KOPT-K1 (cell line): Measurements from ENCODE around the gene ANO9.
"Not testable (repeated sequence)": the region's sequence is repeated elsewhere in the genome, so short reads cannot be mapped to it uniquely, and the experiment has no call there.

Experiments used
- H3K27ac ChIP-seq: fragments of 200-600 bp; sonication (generic); 2 replicates; pipeline ENCODE4 v1.5.1; 2016; ENCODE audit warnings: antibody characterized with exemption, mild to moderate bottlenecking, low read depth, low read length; ENCODE audit not compliant: poor library complexity, severe bottlenecking
- H3K36me3 ChIP-seq: fragments of 200-600 bp; sonication (generic); 2 replicates; pipeline ENCODE4 v1.5.1; 2017; ENCODE audit warnings: antibody characterized with exemption, mild to moderate bottlenecking, low read length, moderate library complexity; ENCODE audit not compliant: insufficient read depth
- H3K9me3 ChIP-seq: fragments of 200-600 bp; sonication (generic); 2 replicates; pipeline ENCODE4 v1.5.1; 2017; ENCODE audit warnings: antibody characterized with exemption, low read length, mild to moderate bottlenecking; ENCODE audit not compliant: insufficient read depth, poor library complexity, severe bottlenecking

ANO9 gene

GRCh38 chr11:420054-420910 lies 21.5 kb downstream of the ANO9 start:
- no peak overlapping the region for H3K27ac ChIP-seq
- H3K9me3 ChIP-seq = no peaks in the 10 kb centered on the region
- H3K36me3 ChIP-seq = no peaks in the 10 kb centered on the region

GRCh38 chr11:419248-420005 lies 22.4 kb downstream of the ANO9 start:
- H3K36me3 ChIP-seq = no peaks in the 10 kb centered on the region
- H3K9me3 ChIP-seq = no peaks in the 10 kb centered on the region
- H3K27ac ChIP-seq = no peak overlapping the region

- Histone ChIP-seq H3K27ac (no peak overlapping the region), H3K9me3 (no peaks in the 10 kb centered on the region), H3K36me3 (no peaks in the 10 kb centered on the region)
These were observed 23.2 kb downstream of the ANO9 start for GRCh38 chr11:418343-419247.

- no peaks in the 10 kb centered on the region for H3K9me3 ChIP-seq
- H3K27ac ChIP-seq = no peak overlapping the region
- no peaks in the 10 kb centered on the region for H3K36me3 ChIP-seq
These were observed 24.0 kb downstream of the ANO9 start for GRCh38 chr11:417652-418342.

- H3K9me3 ChIP-seq = no peaks in the 10 kb centered on the region
- no peaks in the 10 kb centered on the region for H3K36me3 ChIP-seq
- no peak overlapping the region for H3K27ac ChIP-seq
These were observed 24.8 kb downstream of the ANO9 start for GRCh38 chr11:416757-417621.

- peak overlapping the region; percentile 86 for H3K27ac ChIP-seq
- H3K9me3 ChIP-seq = no peaks in the 10 kb centered on the region
These were observed 25.6 kb downstream of the ANO9 start for GRCh38 chr11:416051-416756.

GRCh38 chr11:415640-416041 lies 26.2 kb downstream of the ANO9 start:
- H3K27ac ChIP-seq = peak overlapping the region; percentile 86
- no peaks in the 10 kb centered on the region for H3K9me3 ChIP-seq
- H3K36me3 ChIP-seq = no peaks in the 10 kb centered on the region

More at GRCh38 chr11:416051-416756, 25.6 kb downstream of the ANO9 start:
- no peaks in the 10 kb centered on the region for H3K36me3 ChIP-seq

GRCh38 chr11:414318-414857 lies 27.4 kb downstream of the ANO9 start:
- Histone ChIP-seq H3K27ac (peak overlapping the region; percentile 86), H3K9me3 (no peaks in the 10 kb centered on the region), H3K36me3 (no peaks in the 10 kb centered on the region)

- H3K9me3 ChIP-seq = no peaks in the 10 kb centered on the region
- peak overlapping the region; percentile 86 for H3K27ac ChIP-seq
- H3K36me3 ChIP-seq = no peaks in the 10 kb centered on the region
These were observed 28.4 kb downstream of the ANO9 start for GRCh38 chr11:413120-414081.

GRCh38 chr11:412641-413119 lies 29.1 kb downstream of the ANO9 start:
- Histone ChIP-seq H3K9me3 (no peaks in the 10 kb centered on the region), H3K27ac (peak overlapping the region; percentile 86), H3K36me3 (no peaks in the 10 kb centered on the region)

- not testable (repeated sequence) for H3K9me3 ChIP-seq, H3K27ac ChIP-seq
These were observed 30.3 kb downstream of the ANO9 start for GRCh38 chr11:411520-411919.

GRCh38 chr11:410711-411110 lies 31.1 kb downstream of the ANO9 start:
- not testable (repeated sequence) for H3K36me3 ChIP-seq, H3K9me3 ChIP-seq, H3K27ac ChIP-seq

More at GRCh38 chr11:411520-411919, 30.3 kb downstream of the ANO9 start:
- H3K36me3 ChIP-seq = not testable (repeated sequence)
